Measurements from ENCODE around the gene ZNF444.

DNA sequence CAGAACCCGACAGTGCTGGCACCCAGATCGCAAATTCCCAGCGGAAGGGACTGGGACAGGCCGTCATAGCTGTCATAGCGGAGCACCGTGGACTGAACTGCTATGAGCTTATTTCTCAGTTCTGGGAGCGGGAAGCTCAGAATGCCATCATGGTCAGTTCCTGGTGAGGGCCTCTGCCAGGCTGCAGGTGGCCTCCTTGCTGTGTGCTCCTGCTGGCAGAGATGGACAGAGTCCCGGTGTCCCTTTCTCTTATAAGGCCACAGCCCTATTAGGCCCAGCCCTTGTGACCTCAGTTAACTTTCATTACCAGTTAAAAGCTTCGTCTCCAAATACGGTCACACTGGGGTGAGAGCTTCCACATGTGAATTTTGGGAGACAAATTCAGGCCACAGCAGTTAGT is 4.6 kb downstream of the ZNF444 start:
- TF ChIP-seq, protein P1, sequence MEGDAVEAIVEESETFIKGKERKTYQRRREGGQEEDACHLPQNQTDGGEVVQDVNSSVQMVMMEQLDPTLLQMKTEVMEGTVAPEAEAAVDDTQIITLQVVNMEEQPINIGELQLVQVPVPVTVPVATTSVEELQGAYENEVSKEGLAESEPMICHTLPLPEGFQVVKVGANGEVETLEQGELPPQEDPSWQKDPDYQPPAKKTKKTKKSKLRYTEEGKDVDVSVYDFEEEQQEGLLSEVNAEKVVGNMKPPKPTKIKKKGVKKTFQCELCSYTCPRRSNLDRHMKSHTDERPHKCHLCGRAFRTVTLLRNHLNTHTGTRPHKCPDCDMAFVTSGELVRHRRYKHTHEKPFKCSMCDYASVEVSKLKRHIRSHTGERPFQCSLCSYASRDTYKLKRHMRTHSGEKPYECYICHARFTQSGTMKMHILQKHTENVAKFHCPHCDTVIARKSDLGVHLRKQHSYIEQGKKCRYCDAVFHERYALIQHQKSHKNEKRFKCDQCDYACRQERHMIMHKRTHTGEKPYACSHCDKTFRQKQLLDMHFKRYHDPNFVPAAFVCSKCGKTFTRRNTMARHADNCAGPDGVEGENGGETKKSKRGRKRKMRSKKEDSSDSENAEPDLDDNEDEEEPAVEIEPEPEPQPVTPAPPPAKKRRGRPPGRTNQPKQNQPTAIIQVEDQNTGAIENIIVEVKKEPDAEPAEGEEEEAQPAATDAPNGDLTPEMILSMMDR (IDR thresholded peaks at IDR 0.05): no peak
- TF ChIP-seq POLR2A (IDR thresholded peaks at IDR 0.05): no peak
